Gastrocnemius medialis (tissue), 4 donors: ENCODE data around the gene NFATC3.

Experiments used
- POLR2A ChIP-seq, 2 donors: fragments of 450-650 bp; IDR thresholded peaks; one replicate each; pipeline ENCODE4 v1.6.1; 2017; ENCODE audit warnings: antibody characterized with exemption in 2 of 2, mild to moderate bottlenecking in 2 of 2, moderate library complexity in 2 of 2
- TF ChIP-seq, protein P1 (sequence below), 5 experiments: fragments of 450-650 bp in 3 of 5; fragments of 200-600 bp in 2 of 5; sonication (generic) in 2 of 5; IDR thresholded peaks in 4 of 5; conservative IDR thresholded peaks in 1 of 5; 1 replicate in 4 of 5; 2 replicates in 1 of 5; pipeline ENCODE4 v1.5.1; 2016 to 2019; ENCODE audit warnings: antibody characterized with exemption in 5 of 5, mild to moderate bottlenecking in 3 of 5, moderate library complexity in 3 of 5

GRCh38 chr16:68236826-68237242 is 151.7 kb downstream of the NFATC3 start:
- no peak for TF ChIP-seq POLR2A (IDR thresholded peaks at IDR 0.05)
- TF ChIP-seq, protein P1, sequence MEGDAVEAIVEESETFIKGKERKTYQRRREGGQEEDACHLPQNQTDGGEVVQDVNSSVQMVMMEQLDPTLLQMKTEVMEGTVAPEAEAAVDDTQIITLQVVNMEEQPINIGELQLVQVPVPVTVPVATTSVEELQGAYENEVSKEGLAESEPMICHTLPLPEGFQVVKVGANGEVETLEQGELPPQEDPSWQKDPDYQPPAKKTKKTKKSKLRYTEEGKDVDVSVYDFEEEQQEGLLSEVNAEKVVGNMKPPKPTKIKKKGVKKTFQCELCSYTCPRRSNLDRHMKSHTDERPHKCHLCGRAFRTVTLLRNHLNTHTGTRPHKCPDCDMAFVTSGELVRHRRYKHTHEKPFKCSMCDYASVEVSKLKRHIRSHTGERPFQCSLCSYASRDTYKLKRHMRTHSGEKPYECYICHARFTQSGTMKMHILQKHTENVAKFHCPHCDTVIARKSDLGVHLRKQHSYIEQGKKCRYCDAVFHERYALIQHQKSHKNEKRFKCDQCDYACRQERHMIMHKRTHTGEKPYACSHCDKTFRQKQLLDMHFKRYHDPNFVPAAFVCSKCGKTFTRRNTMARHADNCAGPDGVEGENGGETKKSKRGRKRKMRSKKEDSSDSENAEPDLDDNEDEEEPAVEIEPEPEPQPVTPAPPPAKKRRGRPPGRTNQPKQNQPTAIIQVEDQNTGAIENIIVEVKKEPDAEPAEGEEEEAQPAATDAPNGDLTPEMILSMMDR (IDR thresholded peaks at IDR 0.05 in 4 of 5, conservative IDR thresholded peaks at IDR 0.05 in 1 of 5): no peak
